SW 1271 (cell line): ENCODE data around the gene TLR3.

Experiments
- DNase-seq, 2 experiments: peaks; one replicate each; lab custom pipeline; 2025; lab: John Stamatoyannopoulos, UW

The TLR3 gene

DNA sequence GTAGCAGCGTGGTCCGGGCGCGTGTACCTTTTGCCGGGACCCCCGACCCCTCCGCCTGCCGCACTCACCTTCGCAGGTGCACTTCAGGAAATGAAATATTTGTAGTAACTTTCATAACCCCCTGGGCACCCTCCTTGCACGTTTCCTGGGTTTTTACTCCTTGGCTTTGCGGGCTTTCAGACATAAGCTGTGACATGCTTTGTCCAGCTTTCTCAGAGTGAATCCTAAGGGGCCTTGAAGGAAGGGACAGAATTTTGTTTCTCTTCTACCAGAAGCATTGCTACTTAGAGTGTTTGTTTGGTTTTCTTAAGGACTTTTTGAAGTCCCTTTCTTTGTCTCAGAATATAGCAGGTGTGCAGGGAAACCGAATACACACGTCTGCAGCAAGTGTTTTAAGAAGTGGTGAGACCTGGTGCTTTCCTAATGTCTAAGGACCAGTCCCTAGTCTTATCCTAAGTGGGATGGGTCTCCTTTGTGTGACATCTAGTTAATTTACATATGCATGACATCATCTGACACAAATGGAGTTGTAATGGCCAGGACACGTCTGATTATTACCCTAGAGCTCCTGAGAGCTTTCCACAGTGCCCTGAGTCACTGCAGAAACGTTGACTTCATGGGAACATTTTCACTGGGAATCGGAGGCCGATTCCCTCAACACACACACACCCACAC lies 36.8 kb downstream of the TLR3 start:
- DNase-seq, result no peak

GRCh38 chr4:186107947-186108346 lies 39.0 kb downstream of the TLR3 start:
- DNase-seq, result no peak

DNA sequence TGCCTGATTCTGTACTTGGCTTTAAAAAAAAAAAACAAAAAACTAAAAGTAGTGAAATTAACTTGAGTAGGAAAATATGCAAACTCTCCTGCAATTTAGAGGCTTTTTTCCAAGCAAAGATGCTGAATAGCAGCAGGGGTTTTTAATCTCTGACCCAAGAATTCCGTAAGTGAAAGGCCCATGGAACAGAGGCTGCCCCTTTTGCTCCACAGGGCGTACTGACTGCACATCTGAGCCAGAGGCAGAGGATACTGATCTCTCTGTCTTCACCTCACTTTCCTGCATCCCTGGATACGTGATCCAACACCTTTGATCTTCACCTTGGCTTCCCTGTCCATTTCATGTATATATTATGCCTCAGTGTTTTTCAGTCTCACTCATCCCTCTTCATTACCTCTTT lies 39.4 kb downstream of the TLR3 start:
- no peak for DNase-seq

DNA sequence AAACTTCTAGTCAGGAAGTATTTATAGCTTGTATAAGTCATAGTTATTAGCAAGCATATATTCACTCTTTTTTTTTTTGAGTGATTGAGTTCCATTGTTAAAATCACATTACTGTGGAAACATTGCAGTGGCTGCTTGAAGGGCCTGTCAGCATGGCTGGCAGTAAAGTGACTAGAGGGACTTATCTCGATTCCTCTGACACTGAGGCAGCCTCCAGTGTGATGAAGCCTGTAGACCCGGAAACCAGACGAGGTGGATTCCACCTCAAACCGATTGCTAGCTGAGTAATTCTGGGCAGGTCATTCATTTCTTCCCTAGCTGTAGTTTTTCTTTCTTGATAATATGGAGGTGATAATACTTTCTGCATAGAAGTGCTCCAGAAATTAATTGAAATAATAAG lies 40.3 kb downstream of the TLR3 start:
- no peak for DNase-seq

- no peak for DNase-seq
Measured at GRCh38 chr4:186116697-186117096, 47.7 kb downstream of the TLR3 start.

GRCh38 chr4:186118582-186118981 lies 49.6 kb downstream of the TLR3 start:
- no peak for DNase-seq

GRCh38 chr4:186121057-186121456 lies 52.1 kb downstream of the TLR3 start:
- no peak for DNase-seq

DNA sequence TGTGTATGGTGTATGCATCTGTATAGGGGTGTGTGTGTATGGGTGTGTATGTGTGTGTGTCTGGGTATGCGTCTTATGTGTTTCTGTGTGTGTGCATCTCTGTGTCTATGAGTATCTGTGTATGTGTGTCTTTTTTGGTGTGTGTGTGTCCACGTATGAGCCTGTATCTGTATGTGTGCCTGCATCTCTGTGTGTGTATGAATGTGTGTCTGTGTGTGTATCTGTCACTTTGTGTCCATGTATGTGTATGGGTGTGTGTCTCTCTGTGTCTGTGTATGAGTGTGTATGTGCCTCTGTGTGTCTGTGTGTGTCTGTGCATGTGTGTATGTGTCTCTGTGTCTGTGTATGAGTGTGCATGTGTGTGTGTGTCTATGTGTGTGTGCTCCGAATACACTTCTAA lies 59.9 kb downstream of the TLR3 start:
- no peak for DNase-seq

GRCh38 chr4:186131935-186132334 lies 63.0 kb downstream of the TLR3 start:
- DNase-seq, result no peak

DNA sequence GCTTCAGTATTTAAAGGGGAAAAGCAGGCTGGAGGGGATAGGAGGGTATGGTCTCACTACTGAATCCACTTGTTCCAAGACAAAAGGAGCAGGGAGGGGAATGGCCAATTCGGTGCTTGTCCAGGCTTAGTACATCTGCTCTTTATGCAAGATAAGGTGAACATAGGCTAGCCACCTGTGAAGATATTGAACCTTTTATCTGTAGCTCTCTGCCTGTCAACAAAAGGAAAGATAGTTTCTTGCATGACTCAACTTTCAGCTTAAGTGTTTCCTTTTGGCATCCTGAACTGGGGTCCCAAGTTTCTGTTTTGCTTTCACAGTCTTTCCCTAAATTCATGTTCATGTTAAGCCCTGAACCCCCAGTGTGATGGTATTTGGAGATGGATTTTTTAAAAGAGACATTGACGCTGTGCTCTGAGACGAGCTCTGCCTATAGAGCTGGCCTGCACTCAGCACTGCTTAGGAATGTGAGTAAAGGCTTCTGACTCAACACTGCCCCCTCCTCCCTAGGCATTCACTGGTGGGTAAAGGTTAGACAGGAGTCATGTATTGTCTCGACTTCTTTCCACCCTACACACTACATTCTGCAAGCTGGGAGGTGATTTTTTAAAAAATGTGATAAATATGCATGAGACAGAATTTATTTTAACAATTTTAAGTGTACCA lies 63.8 kb downstream of the TLR3 start:
- peak in 1 of 2 experiments; percentile 2 for DNase-seq

DNA sequence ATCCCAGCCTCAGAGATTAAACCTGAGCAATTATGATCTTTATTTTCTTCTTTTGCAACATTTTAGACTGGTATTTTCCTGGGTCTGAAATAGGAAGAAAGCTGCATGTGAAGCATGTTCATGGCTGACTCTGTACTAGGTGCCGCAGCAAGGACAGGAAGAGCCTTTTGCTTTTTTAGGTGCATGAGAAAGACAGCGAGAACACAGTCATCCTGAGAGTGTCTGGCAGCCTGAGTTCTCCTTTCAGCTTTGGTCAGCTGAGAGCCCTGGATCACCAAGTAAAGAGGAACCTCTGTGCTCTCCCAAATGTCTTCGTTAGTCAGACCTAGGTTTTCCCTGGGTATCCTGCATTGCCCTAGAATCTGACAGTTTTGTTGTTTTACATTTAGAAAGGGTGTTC lies 65.3 kb downstream of the TLR3 start:
- DNase-seq, result no peak

- no peak for DNase-seq
Measured at GRCh38 chr4:186134861-186135260, 65.9 kb downstream of the TLR3 start.

DNA sequence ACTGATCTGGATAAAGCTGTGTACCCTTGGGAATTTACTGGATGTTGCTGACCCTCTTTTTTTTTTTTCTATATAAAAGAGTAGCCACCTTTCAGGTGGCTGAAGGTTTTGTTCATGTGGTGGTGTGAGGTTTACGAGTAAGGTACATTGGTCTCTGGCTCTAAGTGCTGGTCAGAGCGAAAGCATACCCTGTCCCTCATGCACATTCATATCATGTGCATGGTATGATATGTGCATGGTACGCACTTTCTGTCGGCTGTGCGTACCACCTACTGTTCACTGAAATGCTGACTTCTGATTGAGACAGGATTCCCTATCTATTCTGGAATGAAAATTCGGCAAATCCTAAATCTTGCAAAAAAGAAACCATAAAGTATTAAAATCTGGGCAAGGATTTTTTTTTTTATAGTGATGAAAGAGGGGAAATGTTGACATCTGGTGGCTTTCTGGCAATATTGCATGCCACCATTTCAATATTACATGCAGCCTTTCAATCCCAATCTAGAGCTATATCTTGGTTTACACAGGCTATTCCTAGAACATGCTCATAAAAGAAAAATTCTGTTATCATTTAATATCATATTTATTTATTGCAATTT lies 68.3 kb downstream of the TLR3 start:
- DNase-seq, result peak in 1 of 2 experiments; percentile 2
